OCI-LY1 (cell line): ENCODE measurements around the gene SLC2A13.

Source experiments
- EZH2 ChIP-seq: fragments of 200-600 bp; sonication (generic), shearing (Covaris generic); IDR thresholded peaks from 2 replicates; pipeline ENCODE4 v1.8.0; 2017; ENCODE audit warnings: borderline replicate concordance, mixed run types, mild to moderate bottlenecking, antibody characterized with exemption, low read length, moderate library complexity, mixed read lengths
- TF ChIP-seq, protein P1 (sequence below): fragments of 200-600 bp; sonication (generic), shearing (Covaris generic); IDR thresholded peaks from 2 replicates; pipeline ENCODE4 v1.5.1; 2017; ENCODE audit warnings: mild to moderate bottlenecking, antibody characterized with exemption, low read length, moderate library complexity, mixed read lengths

DNA sequence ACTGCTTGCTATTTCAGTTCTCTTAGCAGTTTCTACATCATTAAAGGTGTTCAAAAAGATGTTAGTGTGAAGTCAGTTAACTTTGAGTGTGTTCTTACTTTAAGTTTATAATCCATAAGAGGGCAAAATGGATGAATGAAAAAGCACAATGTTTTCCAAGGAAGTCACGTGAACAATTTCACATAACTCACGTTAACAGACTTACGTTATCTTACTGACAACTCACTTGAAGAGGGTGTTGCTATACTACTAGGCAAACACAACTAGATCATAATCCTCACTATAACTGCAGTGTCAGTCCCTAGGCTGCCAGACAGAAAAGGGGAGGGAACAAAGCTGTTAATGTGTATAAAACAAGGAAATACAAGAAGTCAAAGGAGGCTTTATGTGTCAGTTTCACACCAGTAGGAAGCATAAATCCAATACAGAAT, 6.4 kb downstream of the SLC2A13 start:
- TF ChIP-seq, protein P1, sequence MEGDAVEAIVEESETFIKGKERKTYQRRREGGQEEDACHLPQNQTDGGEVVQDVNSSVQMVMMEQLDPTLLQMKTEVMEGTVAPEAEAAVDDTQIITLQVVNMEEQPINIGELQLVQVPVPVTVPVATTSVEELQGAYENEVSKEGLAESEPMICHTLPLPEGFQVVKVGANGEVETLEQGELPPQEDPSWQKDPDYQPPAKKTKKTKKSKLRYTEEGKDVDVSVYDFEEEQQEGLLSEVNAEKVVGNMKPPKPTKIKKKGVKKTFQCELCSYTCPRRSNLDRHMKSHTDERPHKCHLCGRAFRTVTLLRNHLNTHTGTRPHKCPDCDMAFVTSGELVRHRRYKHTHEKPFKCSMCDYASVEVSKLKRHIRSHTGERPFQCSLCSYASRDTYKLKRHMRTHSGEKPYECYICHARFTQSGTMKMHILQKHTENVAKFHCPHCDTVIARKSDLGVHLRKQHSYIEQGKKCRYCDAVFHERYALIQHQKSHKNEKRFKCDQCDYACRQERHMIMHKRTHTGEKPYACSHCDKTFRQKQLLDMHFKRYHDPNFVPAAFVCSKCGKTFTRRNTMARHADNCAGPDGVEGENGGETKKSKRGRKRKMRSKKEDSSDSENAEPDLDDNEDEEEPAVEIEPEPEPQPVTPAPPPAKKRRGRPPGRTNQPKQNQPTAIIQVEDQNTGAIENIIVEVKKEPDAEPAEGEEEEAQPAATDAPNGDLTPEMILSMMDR, result no peak
- no peak for TF ChIP-seq EZH2
